Prostate gland (tissue), 2 donors: ENCODE measurements around the gene DICER1. TPM values are rescaled to one million over a fixed set of nuclear protein-coding genes. Genes with fewer than 3 reads are reported as not detected.

Source experiments
- DNase-seq: peaks from one replicate; pipeline ENCODE4 v3.0.0-alpha.2; 2019; ENCODE audit warnings: low spot score
- H3K27ac ChIP-seq, 2 donors: fragments of 200-600 bp; sonication (generic); 2 replicates each; pipeline ENCODE4 v1.5.1; 2017 to 2019
- H3K27me3 ChIP-seq: fragments of 200-600 bp; sonication (generic); replicated peaks from 2 replicates; pipeline ENCODE4 v1.5.1; 2019; ENCODE audit not compliant: insufficient read depth
- H3K36me3 ChIP-seq, 2 donors: fragments of 200-600 bp; sonication (generic); 1 replicate in 1 of 2; 2 replicates in 1 of 2; pipeline versions ENCODE4 v1.5.1 to v1.8.1; 2017 to 2019
- H3K4me1 ChIP-seq: fragments of 200-600 bp; sonication (generic); replicated peaks from 2 replicates; pipeline ENCODE4 v1.5.1; 2019
- H3K4me3 ChIP-seq, 2 donors: fragments of 200-600 bp; sonication (generic); 2 replicates each; pipeline ENCODE4 v1.5.1; 2017 to 2019
- H3K9me3 ChIP-seq: fragments of 200-600 bp; sonication (generic); 2 replicates; pipeline ENCODE4 v1.5.1; 2017
- CTCF ChIP-seq, 4 experiments: fragments of 200-600 bp in 2 of 4; fragments of 450-650 bp in 2 of 4; sonication (generic) in 2 of 4; IDR thresholded peaks; 1 replicate in 3 of 4; 2 replicates in 1 of 4; pipeline ENCODE4 v1.5.1; 2016 to 2019; ENCODE audit warnings: antibody characterized with exemption in 4 of 4, mild to moderate bottlenecking in 2 of 4, moderate library complexity in 2 of 4
- POLR2A ChIP-seq: fragments of 450-650 bp; IDR thresholded peaks from one replicate; pipeline ENCODE4 v1.6.1; 2016; ENCODE audit warnings: antibody characterized with exemption, mild to moderate bottlenecking
- POLR2AphosphoS5 ChIP-seq: sonication (generic); formaldehyde crosslinking; IDR thresholded peaks from one replicate; pipeline ENCODE4 v1.6.1; 2017; ENCODE audit warnings: antibody characterized with exemption
- WGBS: methylation state at CpG from one replicate; pipeline ENCODE4 v1.1.5; 2018; 5-methylcytosine and 5-hydroxymethylcytosine counted together
- intact Hi-C: fragments of 100-400 bp; cut with DNase I; formaldehyde crosslinking; loops from one replicate; pipeline ENCODE4 v1.14.2; 2022
- total RNA-seq, 2 donors: library from RNA; depleted of rRNA; stranded (reverse); fragments of >200 nt; gene quantifications; one replicate each; pipeline ENCODE4 v1.1.0, GENCODE V29; 2016

DICER1 gene
- total RNA-seq, 2 donors from 2014 or later = 25.4 to 86.3 TPM

DNA sequence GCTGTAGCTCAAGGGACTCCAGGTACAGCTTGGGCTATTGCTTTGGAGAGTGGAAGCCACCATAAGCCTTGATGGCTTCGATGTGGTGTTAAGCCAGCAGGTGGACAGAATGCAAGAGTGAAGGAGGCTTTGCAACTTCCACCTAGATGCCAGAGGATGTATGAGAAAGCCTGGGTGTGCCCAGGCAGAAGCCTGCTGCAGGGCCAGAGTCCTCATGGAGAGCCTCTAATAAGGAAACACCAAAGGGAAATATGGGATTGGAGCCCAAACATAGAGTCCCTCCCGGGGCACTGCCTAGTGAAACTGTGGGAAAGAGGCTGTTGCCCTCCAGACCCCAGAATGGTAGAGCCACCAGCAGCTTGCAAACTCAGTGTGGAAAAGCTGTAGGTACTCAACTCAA lies 9.8 kb upstream of the DICER1 start:
- no peak for DNase-seq
- no peaks in the 10 kb centered on the region for H3K9me3 ChIP-seq
- no peaks in the 10 kb centered on the region for H3K36me3 ChIP-seq
- no peak overlapping the region for H3K27ac ChIP-seq
- H3K4me1 ChIP-seq = no peaks in the 10 kb centered on the region
- intact Hi-C loops = no loop called here
- TF ChIP-seq POLR2AphosphoS5 (no peak), POLR2A (no peak), CTCF (IDR thresholded peaks at IDR 0.05) (no peak)
- WGBS = 100% methylated on average over 2 of the region's 2 CpGs
- H3K27me3 ChIP-seq = no peaks in the 10 kb centered on the region
- H3K4me3 ChIP-seq = no peak overlapping the region

DNA sequence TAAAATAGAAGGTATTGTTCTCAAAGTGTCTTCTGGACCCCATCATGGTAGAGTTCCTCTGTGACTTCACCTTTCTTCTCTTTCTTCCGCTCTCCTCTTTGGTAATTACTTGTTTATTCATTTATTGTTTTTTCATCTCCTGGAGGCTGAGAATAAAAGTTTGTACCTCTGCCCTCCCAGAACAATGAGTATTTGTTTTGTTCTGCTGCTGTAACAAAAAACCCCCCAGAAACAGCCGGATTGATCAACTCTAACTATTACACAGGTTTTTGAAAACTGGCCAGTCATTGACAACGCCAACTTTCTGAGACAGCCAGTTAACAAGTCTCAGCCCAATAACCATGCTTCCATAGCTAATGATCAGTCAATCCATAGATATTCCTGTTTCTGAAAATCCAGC lies 8.2 kb upstream of the DICER1 start:
- no peak overlapping the region for H3K27ac ChIP-seq
- intact Hi-C loops = no loop called here

DNA sequence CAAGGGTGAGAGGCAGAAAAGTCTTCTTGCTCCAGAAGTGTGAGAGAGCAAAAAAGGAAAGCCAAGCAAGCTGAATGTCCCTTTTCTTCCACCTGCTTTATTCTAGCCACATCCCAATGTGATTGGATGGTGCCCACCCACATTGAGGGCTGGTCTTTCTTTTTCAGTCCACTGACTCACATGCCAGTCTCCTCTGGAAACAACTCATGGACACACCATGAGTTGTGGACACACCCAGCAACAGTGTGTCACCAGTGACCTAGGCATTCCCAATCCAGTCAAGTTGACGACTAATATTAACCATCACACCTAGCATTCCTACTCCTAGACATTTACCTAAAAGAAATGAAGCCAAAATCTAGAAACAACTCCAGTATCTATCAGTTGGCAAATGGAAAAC lies 7.2 kb upstream of the DICER1 start:
- no peak for TF ChIP-seq POLR2AphosphoS5
- TF ChIP-seq POLR2A = no peak
- no peak for TF ChIP-seq CTCF (IDR thresholded peaks at IDR 0.05)
- 96% methylated on average over 1 of the region's 1 CpG for WGBS
- Histone ChIP-seq H3K27ac (no peak overlapping the region), H3K36me3 (no peaks in the 10 kb centered on the region), H3K27me3 (no peaks in the 10 kb centered on the region), H3K9me3 (no peaks in the 10 kb centered on the region), H3K4me1 (no peaks in the 10 kb centered on the region), H3K4me3 (no peak overlapping the region)
- no peak for DNase-seq
- intact Hi-C loops = no loop called here

More for the DNA sequence above, 8.2 kb upstream of the DICER1 start:
- Histone ChIP-seq H3K36me3 (no peaks in the 10 kb centered on the region), H3K27me3 (no peaks in the 10 kb centered on the region), H3K4me3 (no peak overlapping the region), H3K4me1 (no peaks in the 10 kb centered on the region), H3K9me3 (no peaks in the 10 kb centered on the region)
- 95% methylated on average over 3 of the region's 3 CpGs for WGBS
- TF ChIP-seq CTCF (IDR thresholded peaks at IDR 0.05) = no peak
- TF ChIP-seq POLR2A = no peak
- TF ChIP-seq POLR2AphosphoS5 = no peak
- no peak for DNase-seq

GRCh38 chr14:95163666-95164065 lies 6.3 kb upstream of the DICER1 start:
- TF ChIP-seq CTCF (IDR thresholded peaks at IDR 0.05) = no peak
- TF ChIP-seq POLR2AphosphoS5 = no peak
- TF ChIP-seq POLR2A = no peak
- Histone ChIP-seq H3K27ac (no peak overlapping the region), H3K4me3 (no peak overlapping the region), H3K36me3 (no peaks in the 10 kb centered on the region), H3K4me1 (no peaks in the 10 kb centered on the region), H3K9me3 (no peaks in the 10 kb centered on the region), H3K27me3 (no peaks in the 10 kb centered on the region)
- 88% methylated on average over 3 of the region's 3 CpGs for WGBS
- intact Hi-C loops = no loop called here
- DNase-seq = no peak

DNA sequence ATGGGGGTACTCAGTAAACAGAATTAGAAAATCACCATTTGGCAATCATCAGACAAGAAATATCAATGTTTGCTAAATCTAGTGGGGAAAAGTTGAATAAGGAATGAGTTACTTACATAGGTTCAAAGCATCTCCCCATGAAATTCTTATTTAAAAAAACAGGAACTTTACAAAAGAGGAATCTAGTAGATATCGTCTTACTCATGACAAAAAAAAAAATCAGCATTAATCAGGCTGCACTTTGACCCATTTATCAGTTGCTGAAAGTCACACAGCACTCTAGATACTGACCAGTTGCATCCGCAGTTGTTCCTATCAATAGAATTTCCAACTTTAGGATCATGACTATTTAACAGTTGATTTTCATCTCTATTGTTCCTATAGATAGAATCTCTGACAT lies 5.8 kb upstream of the DICER1 start:
- WGBS = 70% methylated on average over 2 of the region's 2 CpGs
- Histone ChIP-seq H3K4me1 (no peaks in the 10 kb centered on the region), H3K9me3 (no peaks in the 10 kb centered on the region), H3K4me3 (no peak overlapping the region), H3K27ac (no peak overlapping the region), H3K27me3 (no peaks in the 10 kb centered on the region), H3K36me3 (no peaks in the 10 kb centered on the region)
- TF ChIP-seq CTCF (IDR thresholded peaks at IDR 0.05) (no peak), POLR2AphosphoS5 (no peak), POLR2A (no peak)
- no peak for DNase-seq
- intact Hi-C loops = no loop called here
